ENCODE data around the gene PLTP. TPM values are rescaled to one million over a fixed set of nuclear protein-coding genes. Genes with fewer than 3 reads are reported as not detected.

PLTP gene
- total and polyA plus RNA-seq, 2 of the 13 experiments (the other 11 are each of a cell fraction or from before 2014, with no cell fraction given), result 16.9 to 28.6 TPM

DNA sequence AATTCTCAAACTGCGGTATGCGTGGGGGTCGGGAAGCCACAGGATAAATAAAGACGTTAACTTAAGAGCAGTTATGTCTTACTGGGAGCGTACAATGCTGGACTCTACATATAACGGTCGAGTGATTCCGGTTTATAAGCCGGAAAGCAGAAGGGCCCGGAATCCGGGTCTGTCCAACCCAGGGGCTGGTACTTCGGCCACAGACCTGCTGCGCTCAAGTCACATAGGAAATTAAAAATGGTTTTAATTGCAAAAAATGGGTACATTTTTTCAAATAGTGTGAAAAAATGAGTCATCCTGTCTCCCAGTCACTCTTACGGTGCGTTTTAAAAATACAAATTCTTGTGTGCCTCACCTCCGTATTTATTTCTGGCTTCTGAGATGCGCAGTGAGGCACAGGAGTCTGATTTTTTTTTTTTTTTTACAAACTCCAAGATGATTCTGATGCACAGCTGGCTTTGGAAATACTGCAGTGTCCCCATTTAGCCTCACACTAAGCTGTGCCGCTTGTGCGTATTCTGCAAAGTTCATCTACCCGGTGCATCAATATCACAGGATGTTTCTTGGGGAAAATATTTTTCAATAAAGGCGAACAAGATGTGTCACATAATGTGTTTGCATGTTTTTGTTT, 23.6 kb upstream of the PLTP start (continued):
- TF ChIP-seq, protein P1, sequence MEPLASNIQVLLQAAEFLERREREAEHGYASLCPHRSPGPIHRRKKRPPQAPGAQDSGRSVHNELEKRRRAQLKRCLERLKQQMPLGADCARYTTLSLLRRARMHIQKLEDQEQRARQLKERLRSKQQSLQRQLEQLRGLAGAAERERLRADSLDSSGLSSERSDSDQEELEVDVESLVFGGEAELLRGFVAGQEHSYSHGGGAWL (CRISPR knock-in tag; IDR thresholded peaks at IDR 0.05), result no peak
- no peak for TF ChIP-seq ZNF546 (CRISPR knock-in tag; conservative IDR thresholded peaks at IDR 0.05)
- TF ChIP-seq ZFP1 (CRISPR knock-in tag; IDR thresholded peaks at IDR 0.05), result no peak
- TF ChIP-seq SCMH1 (CRISPR knock-in tag; IDR thresholded peaks at IDR 0.05; ENCODE audit: borderline replicate concordance), result no peak
- TF ChIP-seq, protein P2, sequence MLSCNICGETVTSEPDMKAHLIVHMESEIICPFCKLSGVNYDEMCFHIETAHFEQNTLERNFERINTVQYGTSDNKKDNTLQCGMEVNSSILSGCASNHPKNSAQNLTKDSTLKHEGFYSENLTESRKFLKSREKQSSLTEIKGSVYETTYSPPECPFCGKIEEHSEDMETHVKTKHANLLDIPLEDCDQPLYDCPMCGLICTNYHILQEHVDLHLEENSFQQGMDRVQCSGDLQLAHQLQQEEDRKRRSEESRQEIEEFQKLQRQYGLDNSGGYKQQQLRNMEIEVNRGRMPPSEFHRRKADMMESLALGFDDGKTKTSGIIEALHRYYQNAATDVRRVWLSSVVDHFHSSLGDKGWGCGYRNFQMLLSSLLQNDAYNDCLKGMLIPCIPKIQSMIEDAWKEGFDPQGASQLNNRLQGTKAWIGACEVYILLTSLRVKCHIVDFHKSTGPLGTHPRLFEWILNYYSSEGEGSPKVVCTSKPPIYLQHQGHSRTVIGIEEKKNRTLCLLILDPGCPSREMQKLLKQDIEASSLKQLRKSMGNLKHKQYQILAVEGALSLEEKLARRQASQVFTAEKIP (CRISPR knock-in tag; IDR thresholded peaks at IDR 0.05; ENCODE audit: borderline replicate concordance), result no peak
- TF ChIP-seq KAT7 (CRISPR knock-in tag; IDR thresholded peaks at IDR 0.05; ENCODE audit: borderline replicate concordance), result no peak
- no peak for TF ChIP-seq KLF11 (CRISPR knock-in tag; IDR thresholded peaks at IDR 0.05)
- TF ChIP-seq ZNF430 (CRISPR knock-in tag; IDR thresholded peaks at IDR 0.05), result no peak
- no peak for TF ChIP-seq ZNF138 (CRISPR knock-in tag; IDR thresholded peaks at IDR 0.05; ENCODE audit: low read depth)
- TF ChIP-seq, protein P3, sequence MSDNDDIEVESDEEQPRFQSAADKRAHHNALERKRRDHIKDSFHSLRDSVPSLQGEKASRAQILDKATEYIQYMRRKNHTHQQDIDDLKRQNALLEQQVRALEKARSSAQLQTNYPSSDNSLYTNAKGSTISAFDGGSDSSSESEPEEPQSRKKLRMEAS (IDR thresholded peaks at IDR 0.05), result no peak
- TF ChIP-seq SNRNP70 (IDR thresholded peaks at IDR 0.05; ENCODE audit: low read depth, low read length), result no peak
- 0 out of 2 replicates have a peak, but pooled peaks have one; percentile 70 for TF ChIP-seq ZNF256 (CRISPR knock-in tag; conservative IDR thresholded peaks at IDR 0.05)
- TF ChIP-seq, protein P4, sequence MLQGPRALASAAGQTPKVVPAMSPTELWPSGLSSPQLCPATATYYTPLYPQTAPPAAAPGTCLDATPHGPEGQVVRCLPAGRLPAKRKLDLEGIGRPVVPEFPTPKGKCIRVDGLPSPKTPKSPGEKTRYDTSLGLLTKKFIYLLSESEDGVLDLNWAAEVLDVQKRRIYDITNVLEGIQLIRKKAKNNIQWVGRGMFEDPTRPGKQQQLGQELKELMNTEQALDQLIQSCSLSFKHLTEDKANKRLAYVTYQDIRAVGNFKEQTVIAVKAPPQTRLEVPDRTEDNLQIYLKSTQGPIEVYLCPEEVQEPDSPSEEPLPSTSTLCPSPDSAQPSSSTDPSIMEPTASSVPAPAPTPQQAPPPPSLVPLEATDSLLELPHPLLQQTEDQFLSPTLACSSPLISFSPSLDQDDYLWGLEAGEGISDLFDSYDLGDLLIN (CRISPR knock-in tag; IDR thresholded peaks at IDR 0.05; ENCODE audit: borderline replicate concordance), result peak; percentile 78; the same call in 1 of the 2 replicates
- TF ChIP-seq KDM4B (CRISPR knock-in tag; IDR thresholded peaks at IDR 0.05), result no peak
- TF ChIP-seq SRF (IDR thresholded peaks at IDR 0.05; ENCODE audit: low read depth, low read length), result no peak
- TF ChIP-seq ZNF180 (CRISPR knock-in tag; IDR thresholded peaks at IDR 0.05; ENCODE audit: borderline replicate concordance, low read depth), result 0 out of 2 replicates have a peak, but pooled peaks have one; percentile 44
- TF ChIP-seq STAG1 (CRISPR knock-in tag; IDR thresholded peaks at IDR 0.05), result no peak
- TF ChIP-seq, protein P5, sequence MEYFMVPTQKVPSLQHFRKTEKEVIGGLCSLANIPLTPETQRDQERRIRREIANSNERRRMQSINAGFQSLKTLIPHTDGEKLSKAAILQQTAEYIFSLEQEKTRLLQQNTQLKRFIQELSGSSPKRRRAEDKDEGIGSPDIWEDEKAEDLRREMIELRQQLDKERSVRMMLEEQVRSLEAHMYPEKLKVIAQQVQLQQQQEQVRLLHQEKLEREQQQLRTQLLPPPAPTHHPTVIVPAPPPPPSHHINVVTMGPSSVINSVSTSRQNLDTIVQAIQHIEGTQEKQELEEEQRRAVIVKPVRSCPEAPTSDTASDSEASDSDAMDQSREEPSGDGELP (IDR thresholded peaks at IDR 0.05; ENCODE audit: borderline replicate concordance, low read depth), result no peak
- no peak for TF ChIP-seq PPARG (CRISPR knock-in tag; conservative IDR thresholded peaks at IDR 0.05)
- TF ChIP-seq, protein P6, sequence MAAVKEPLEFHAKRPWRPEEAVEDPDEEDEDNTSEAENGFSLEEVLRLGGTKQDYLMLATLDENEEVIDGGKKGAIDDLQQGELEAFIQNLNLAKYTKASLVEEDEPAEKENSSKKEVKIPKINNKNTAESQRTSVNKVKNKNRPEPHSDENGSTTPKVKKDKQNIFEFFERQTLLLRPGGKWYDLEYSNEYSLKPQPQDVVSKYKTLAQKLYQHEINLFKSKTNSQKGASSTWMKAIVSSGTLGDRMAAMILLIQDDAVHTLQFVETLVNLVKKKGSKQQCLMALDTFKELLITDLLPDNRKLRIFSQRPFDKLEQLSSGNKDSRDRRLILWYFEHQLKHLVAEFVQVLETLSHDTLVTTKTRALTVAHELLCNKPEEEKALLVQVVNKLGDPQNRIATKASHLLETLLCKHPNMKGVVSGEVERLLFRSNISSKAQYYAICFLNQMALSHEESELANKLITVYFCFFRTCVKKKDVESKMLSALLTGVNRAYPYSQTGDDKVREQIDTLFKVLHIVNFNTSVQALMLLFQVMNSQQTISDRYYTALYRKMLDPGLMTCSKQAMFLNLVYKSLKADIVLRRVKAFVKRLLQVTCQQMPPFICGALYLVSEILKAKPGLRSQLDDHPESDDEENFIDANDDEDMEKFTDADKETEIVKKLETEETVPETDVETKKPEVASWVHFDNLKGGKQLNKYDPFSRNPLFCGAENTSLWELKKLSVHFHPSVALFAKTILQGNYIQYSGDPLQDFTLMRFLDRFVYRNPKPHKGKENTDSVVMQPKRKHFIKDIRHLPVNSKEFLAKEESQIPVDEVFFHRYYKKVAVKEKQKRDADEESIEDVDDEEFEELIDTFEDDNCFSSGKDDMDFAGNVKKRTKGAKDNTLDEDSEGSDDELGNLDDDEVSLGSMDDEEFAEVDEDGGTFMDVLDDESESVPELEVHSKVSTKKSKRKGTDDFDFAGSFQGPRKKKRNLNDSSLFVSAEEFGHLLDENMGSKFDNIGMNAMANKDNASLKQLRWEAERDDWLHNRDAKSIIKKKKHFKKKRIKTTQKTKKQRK (IDR thresholded peaks at IDR 0.05; ENCODE audit: low read length), result no peak

Data from HepG2 (cell line).